Adipocyte (in vitro differentiated cells): Measurements from ENCODE around the gene SCYL3.

Experiments used
- DNase-seq: peaks from one replicate; pipeline ENCODE4 v3.0.0-alpha.2; 2015; ENCODE audit warnings: low read depth
- H3K27me3 ChIP-seq: replicated peaks from 2 replicates; pipeline ENCODE4 v1.7.0; 2013; ENCODE audit warnings: mild to moderate bottlenecking, low read length, moderate library complexity; ENCODE audit not compliant: control insufficient read depth, insufficient read depth
- H3K36me3 ChIP-seq: 2 replicates; pipeline ENCODE4 v1.7.0; 2013; ENCODE audit warnings: low read length, mild to moderate bottlenecking, moderate library complexity; ENCODE audit not compliant: control insufficient read depth, insufficient read depth, severe bottlenecking
- H3K4me1 ChIP-seq: 2 replicates; pipeline ENCODE4 v1.7.0; 2013; ENCODE audit warnings: mild to moderate bottlenecking, low read length, moderate library complexity; ENCODE audit not compliant: control insufficient read depth, insufficient read depth
- H3K4me3 ChIP-seq: 2 replicates; pipeline ENCODE4 v1.7.0; 2013; ENCODE audit warnings: mild to moderate bottlenecking, low read length, moderate library complexity
- H3K9ac ChIP-seq: 2 replicates; pipeline ENCODE4 v1.7.0; 2013; ENCODE audit warnings: mild to moderate bottlenecking, low read length, moderate library complexity
- H3K9me3 ChIP-seq: 2 replicates; pipeline ENCODE4 v1.7.0; 2013; ENCODE audit warnings: mild to moderate bottlenecking, low read length, moderate library complexity; ENCODE audit not compliant: control insufficient read depth

SCYL3 gene

DNA sequence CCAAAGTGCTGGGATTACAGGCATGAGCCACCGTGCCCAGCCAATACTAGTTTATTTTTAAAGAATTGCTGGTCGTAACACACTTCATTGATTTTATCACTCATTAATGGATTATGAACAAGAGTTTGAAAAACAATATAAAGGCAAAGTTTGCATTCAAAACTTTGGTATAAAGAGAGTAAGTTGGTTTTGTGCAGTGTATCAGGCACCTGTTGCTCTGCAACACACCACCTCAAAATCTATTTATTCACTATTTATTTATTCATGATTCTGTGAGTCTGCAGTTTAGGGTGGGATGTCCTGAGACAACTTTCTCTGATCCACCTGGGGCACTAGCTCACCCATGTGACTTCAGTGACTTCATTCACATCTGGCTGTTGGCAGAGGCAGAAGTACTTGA, 88.8 kb downstream of the SCYL3 start:
- no peak for DNase-seq
- peaks cover 14% of the 10 kb centered on the region for H3K36me3 ChIP-seq
- H3K27me3 ChIP-seq = no peaks in the 10 kb centered on the region
- no peaks in the 10 kb centered on the region for H3K9me3 ChIP-seq
- no peak overlapping the region for H3K4me3 ChIP-seq
- no peak overlapping the region for H3K9ac ChIP-seq
- no peaks in the 10 kb centered on the region for H3K4me1 ChIP-seq

GRCh38 chr1:169802888-169803287, 90.8 kb downstream of the SCYL3 start:
- H3K27me3 ChIP-seq = no peaks in the 10 kb centered on the region
- no peak overlapping the region for H3K4me3 ChIP-seq
- no peak for DNase-seq
- H3K9ac ChIP-seq = no peak overlapping the region
- H3K9me3 ChIP-seq = no peaks in the 10 kb centered on the region
- no peaks in the 10 kb centered on the region for H3K4me1 ChIP-seq
- H3K36me3 ChIP-seq = peaks cover 14% of the 10 kb centered on the region
